Limb (tissue), 2 donors: ENCODE results near the gene MRPL9.
"Not testable (repeated sequence)": the region's sequence is repeated elsewhere in the genome, so short reads cannot be mapped to it uniquely, and the experiment has no call there.

Experiments
- DNase-seq, 2 donors: peaks; one replicate each; pipeline ENCODE4 v3.0.0-alpha.2; 2016; ENCODE audit errors: extremely low spot score in 2 of 2

The MRPL9 gene

GRCh38 chr1:151733995-151734394, 29.3 kb downstream of the MRPL9 start:
- not testable (repeated sequence) for DNase-seq

- DNase-seq: no peak
Observed at GRCh38 chr1:151733126-151733525, 30.2 kb downstream of the MRPL9 start.

DNA sequence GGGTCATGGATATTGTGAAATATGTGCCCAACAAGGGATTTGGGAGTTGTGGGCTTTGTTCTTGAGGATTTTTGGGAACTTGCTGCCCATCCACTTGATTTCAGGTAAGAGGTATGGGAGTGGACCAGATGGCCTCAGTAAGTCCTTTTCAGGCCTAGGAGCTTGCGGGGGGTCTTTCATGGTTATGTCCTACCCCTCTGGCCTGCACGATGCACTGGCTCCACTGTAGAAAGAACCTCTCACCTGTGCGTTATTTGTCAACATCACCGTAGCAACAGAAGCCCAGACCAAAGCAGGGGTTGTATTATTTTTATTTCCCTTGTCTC, 33.4 kb downstream of the MRPL9 start:
- no peak for DNase-seq

- DNase-seq: no peak
Observed at GRCh38 chr1:151729157-151729965, 33.9 kb downstream of the MRPL9 start.

DNA sequence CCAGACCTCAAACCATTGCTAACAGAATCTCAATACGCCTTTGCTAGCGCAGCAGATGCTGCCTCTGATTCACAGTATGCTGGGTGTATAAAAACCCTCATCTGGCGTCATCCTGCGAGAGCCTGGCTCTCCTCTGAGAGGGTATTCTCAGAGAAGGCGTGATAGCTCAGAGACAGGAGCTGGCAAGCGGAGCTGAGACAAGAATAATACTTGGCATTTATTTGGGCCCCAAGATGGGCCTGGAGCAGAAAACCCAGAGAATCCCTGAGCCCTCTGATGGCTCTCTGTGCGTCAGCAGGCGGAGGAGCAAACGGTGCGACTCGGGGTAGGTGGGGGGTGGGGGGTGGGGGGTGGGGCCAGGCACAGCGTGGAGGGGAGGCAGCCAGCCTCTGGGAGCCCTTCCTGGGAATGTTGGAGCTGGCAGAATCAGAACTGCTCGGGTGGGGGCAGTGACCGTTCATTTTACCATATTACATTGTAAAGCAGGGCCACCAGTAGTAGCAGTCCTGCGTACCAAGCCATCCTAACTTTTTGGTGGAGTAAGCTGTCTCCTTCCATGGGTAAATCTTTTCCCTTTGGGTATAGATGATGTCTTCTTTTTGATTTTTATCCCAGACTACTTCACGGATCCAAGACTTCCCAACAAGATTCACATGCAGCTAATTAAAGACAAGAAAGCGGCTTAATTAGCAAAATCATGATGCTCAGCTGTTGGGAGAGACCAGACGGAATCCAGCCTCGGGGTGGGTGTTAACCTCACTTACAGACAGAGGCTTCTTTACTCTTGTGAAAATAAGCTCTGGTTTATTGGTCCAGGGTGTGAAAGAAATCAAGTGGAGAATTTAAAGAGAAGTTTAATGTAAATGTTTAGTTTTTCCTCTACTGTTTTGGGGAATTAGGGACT, 34.9 kb downstream of the MRPL9 start:
- DNase-seq: peak in 1 of 2 donors; percentile 46

DNA sequence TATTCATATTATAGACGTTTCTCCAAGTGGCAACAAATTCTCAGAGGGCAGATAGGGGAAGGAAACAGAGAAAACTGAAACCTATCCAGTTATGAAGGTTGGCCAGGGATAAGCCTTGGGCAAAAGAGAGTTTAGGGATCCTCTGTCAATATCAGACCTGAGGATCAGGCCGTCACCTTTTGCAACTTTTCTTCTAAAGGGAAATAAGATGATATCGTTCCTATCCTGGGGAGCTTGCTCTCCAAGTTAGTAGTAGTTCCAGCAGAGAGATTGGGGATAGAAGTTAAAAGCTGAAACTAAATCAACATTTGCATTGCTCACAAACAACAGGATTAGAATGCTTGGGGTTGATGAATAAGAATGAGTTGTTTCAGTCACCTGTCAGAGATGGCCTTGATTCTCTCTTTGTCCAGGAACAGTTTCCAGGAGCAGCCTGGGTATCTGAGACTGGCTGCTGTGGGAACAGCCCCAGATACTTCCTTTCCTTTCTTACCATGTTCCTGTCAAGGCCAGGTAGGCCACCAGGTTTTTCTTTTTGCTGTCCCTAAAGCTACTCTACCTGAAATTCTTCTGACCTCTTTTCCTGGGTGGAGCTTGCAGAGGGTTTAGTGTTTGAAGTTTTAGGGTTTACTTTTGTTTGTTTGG, 39.4 kb downstream of the MRPL9 start:
- DNase-seq: no peak

DNA sequence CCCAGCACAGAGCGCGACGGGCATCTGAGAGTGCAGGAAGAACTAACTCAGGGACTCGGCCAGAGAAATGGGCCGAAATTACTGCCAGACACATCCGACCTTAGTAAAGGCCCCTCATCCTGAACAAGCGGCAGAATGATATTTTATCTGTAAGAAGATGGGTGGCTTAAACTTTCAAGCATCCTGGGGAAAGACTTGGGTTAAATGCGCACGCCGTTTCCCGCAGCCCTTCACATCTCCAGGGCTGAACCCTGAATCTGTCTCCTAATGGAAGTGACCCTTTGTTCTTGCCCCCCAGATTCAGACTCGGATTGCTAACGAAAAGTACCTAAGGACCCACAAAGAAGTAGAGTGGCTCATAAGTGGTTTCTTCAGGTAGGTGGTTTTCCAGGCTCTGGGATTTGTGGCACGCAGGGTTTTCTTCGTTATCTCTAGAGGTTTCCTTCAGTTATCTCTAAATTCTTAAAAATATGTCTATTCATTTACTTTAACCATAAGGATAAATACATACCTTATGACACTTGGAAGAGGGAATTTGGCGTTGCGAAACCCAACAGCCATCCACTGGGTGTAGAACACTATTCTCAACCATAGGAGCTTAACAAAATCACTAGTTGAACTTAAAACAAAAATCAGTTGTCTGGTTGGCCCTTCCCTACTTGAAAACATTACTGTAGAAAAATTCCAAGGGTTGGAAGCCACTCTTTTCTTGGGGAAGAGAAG, 41.3 kb downstream of the MRPL9 start:
- DNase-seq: no peak

- DNase-seq: peak; percentile 21 to 76
Observed at GRCh38 chr1:151720974-151721787, 42.1 kb downstream of the MRPL9 start, which contains the start of gene RIIAD1. TSS of gene RIIAD1 (plus strand) at chr1:151721522. CDS start at chr1:151721537, 15 bp downstream.

DNA sequence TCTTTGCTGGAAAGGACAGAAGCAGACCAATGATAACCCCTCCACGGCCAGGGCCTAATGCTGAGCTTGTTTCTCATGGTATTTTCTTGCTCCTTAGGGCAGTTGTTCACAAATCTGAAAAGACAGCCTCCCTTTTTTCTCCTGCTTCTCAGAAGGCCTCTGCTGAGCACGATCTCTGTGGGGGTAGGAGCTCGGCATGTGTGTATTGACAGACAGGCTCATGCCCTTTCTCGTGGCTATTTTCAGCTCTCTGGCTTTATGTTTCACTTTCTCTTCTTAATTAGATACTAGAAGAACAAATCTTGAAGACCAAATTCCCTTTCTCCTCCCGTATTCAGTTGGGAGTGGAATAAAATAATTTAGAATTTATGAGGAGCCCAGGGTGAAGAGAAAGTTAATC, 42.7 kb downstream of the MRPL9 start:
- no peak for DNase-seq

GRCh38 chr1:151720125-151720524, 43.2 kb downstream of the MRPL9 start:
- no peak for DNase-seq

DNA sequence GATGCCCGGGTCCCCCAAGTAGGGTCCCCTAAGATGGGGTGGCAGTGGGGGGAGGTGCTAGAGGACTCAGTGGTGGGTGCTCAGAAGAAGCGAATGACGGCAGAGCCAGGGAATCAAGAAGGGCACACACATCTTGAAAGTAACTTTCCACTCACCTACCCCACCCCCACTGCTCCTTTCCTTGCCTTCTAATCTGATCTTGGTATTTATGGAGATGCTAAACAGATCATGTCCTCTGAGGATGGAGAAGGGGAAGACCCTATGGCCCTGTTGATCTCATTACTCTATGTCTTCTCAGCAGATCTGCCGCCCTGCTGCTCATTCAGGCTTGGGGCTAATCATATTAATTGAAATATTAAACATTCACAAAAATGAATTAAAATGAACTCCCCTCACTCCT, 44.6 kb downstream of the MRPL9 start:
- no peak for DNase-seq

DNA sequence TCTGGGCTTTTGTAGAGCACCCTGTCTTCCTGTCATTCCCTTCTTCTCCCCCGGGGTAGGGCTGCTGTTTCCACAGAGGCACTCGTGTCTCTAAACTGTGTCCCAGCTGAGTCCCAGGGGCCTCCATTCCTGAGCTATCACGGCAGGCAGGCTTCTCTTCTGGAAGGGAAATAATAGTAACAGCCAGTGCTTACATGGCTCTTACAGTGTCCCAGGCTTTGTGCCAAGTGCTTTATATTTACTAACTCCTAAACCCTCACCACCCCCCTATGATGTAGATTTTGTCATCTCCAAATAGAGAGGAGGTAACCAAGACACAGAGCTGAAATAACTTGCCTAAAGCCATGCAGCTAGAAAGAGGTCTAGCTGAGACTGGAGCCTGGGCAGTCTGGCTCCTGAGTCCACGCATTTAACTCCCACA, 45.3 kb downstream of the MRPL9 start:
- no peak for DNase-seq

DNA sequence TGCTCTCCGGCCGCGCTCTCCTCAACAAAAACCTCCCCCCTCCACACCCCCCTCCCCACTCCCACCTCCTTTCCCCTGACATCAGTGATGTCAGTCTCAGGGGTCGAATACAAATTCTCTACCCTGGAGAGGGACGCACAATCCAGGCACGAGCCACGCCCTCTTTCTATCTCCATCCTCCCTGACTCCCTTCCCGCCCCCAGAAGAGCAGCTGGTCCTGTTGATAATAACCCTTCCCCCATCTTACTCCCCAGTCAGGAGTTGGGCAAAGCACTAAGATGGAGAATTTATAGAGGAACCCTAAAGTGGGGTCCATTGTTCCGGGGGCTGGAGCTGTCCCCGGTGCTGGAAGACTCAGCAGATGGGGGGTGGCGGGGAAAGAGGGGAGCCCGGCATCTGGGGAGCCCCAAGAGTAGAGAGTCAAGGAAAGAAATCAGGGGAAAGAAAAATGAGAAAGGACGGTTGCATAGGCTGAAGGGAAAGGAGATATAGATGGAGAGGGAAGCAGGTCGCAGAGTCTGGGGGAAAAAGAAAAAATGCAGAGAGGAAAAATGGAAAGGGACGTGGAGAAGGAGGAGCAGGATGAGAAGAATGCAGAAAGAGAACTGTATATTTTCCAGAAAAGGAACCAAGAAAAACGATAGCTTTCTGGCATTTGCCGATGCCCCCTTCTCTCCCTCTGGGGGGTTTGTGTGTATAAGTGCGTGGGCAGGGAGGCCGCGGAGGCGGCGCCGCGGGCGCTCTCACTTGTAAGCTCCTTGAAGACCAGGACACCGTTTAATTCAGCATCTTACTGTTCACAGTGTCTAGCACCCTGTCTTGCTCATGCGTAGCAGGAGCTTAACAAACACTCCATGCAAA, 46.3 kb downstream of the MRPL9 start, which contains the start of gene CELF3:
CELF3 (minus strand) TSS at position 33 of the 861 bp plus-strand sequence. CDS start 783 bp downstream, outside the sequence.
- DNase-seq: peak in 1 of 2 donors; percentile 85

GRCh38 chr1:151716405-151716762, 46.9 kb downstream of the MRPL9 start:
- DNase-seq: no peak

DNA sequence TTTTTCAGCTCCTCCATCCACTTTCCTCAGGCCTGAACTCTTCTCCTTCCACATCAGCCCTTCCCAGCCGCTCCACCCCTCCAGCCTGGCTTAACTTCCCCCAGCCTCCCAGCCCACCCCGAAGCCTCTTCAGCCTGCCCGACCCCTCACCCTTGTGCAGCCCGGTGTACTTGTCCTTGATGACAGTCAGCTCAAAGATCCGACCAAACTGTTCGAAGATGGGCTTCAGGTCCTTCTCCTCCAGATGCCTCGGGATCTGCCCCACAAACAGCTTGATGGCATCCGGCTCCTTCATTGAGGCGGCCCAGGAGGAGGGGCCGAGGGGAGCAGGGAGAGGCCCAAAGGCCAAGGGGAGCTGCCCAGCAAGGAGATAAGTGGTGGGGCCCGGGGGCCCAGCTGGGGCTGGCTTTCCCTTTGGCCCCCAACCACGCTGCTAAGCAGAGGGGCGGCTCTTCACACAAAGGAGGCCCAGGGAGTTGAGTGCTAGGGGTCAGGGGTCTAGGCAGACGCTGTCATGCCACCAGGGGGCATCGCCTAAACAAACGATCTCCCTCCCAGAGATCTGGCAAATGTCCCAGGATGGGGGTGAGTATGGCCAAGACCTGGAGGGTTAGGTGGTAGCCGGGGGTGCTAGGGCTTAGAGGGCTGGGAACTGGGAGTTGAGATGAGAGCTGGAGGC, 47.4 kb downstream of the MRPL9 start:
- DNase-seq: no peak

DNA sequence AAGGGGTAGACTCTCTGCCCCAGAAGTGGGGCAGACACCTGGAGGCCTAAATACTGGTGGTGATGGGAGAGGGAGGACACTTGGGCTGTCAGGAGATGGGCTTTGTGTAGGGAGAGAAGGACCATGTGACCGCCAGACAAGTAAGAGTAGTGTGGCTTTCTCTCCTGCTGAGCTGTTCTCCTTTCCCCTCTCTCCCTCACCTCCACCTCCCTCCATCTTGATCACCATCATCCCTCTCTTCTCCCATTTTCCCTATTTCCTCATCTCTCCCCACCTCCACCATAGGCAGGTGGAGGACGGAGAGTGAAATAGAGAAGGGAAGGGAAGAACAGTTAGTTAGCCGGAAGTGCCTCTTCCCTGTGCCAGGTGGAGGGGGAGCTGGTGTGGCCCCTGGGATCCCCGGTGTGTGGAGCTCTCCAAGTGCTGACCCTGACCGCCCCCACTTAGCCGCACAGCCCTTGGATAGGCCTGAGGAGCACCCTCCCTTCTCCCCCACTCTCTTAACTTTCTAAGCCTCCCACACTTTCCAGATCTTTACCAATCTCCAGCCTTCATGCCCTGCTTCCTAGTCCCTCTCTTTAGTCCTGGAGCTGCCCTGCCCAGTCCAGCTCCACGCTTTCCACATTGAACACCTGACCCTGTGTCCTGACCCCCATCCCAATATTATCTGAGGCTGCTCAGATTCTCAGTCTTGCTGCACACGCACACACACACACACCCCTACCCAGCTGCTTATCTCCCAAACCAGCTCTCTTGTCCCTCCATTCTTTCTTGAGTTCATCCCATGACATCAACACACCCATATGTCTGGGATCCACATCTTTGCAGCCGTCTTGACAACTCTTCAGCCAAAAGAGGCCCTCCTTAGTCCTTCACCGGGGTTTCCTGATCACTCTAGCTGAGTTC, 48.2 kb downstream of the MRPL9 start:
- DNase-seq: no peak

- DNase-seq: no peak
Observed at GRCh38 chr1:151713874-151714273, 49.4 kb downstream of the MRPL9 start.

DNA sequence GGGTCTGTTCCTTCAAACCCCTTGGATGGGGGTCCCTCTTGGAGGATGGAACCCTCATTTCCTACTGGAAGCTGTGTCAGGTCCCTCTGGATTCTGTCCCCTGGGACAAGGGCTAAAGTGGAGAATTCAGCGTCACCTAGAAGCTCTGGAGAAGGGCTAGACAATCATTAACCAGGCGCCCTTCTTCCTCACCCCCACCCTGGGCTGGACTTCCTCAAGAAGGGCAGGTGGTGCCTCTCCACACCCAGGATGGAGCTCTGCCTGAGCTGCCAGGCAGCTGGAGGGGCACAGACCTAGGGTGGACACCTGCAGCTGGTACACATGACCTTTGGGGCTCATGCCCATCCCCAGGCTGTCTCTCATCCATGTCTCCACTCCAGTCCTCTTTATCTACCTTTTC, 50.3 kb downstream of the MRPL9 start:
- no peak for DNase-seq
